H9 (cell line): Measurements from ENCODE around the gene ANKRD44. TPM values are rescaled to one million over a fixed set of nuclear protein-coding genes. Genes with fewer than 3 reads are reported as not detected.

Source experiments
- DNase-seq: peaks from one replicate; pipeline ENCODE4 v3.0.0-alpha.2; 2017
- H2AFZ ChIP-seq: one replicate; pipeline ENCODE4 v1.6.1; 2013; ENCODE audit warnings: mild to moderate bottlenecking, low read length, control low read depth, moderate library complexity
- H2AK5ac ChIP-seq: 2 replicates; pipeline ENCODE4 v1.6.1; 2013; ENCODE audit warnings: low read length, control low read depth, mixed read lengths; ENCODE audit not compliant: insufficient read length
- H2BK120ac ChIP-seq: one replicate; pipeline ENCODE4 v1.6.1; 2013; ENCODE audit warnings: low read depth, mild to moderate bottlenecking, low read length, control low read depth, inconsistent platforms; ENCODE audit not compliant: poor library complexity, severe bottlenecking
- H2BK12ac ChIP-seq: 2 replicates; pipeline ENCODE4 v1.6.1; 2013; ENCODE audit warnings: low read length, control low read depth, mixed read lengths, low read depth; ENCODE audit not compliant: insufficient read length
- H2BK15ac ChIP-seq: 2 replicates; pipeline ENCODE4 v1.6.1; 2013; ENCODE audit warnings: low read depth, low read length, control low read depth
- H2BK20ac ChIP-seq: one replicate; pipeline ENCODE4 v1.6.1; 2013; ENCODE audit warnings: low read depth, mild to moderate bottlenecking, low read length, control low read depth, inconsistent platforms; ENCODE audit not compliant: poor library complexity, severe bottlenecking
- H2BK5ac ChIP-seq: 2 replicates; pipeline ENCODE4 v1.6.1; 2013; ENCODE audit warnings: low read length, control low read depth, mixed read lengths; ENCODE audit not compliant: insufficient read length
- H3K14ac ChIP-seq: 2 replicates; pipeline ENCODE4 v1.6.1; 2013; ENCODE audit warnings: low read length, control low read depth; ENCODE audit not compliant: insufficient read depth
- H3K18ac ChIP-seq: 2 replicates; pipeline ENCODE4 v1.6.1; 2013; ENCODE audit warnings: low read depth, mild to moderate bottlenecking, mixed read lengths, low read length, control low read depth; ENCODE audit not compliant: insufficient read length
- H3K23ac ChIP-seq: 2 replicates; pipeline ENCODE4 v1.6.1; 2013; ENCODE audit warnings: low read length, control low read depth, mixed read lengths, low read depth; ENCODE audit not compliant: insufficient read length
- H3K23me2 ChIP-seq: 2 replicates; pipeline ENCODE4 v1.6.1; 2013; ENCODE audit warnings: low read depth, mild to moderate bottlenecking, mixed read lengths, low read length, control low read depth; ENCODE audit not compliant: insufficient read length, poor library complexity, severe bottlenecking
- H3K27ac ChIP-seq: 2 replicates; pipeline ENCODE4 v1.5.1; 2013; ENCODE audit warnings: low read length, control low read depth, mixed read lengths, low read depth; ENCODE audit not compliant: insufficient read length
- H3K27me3 ChIP-seq: 2 replicates; pipeline ENCODE4 v1.6.1; 2013; ENCODE audit warnings: low read length, control low read depth, inconsistent platforms; ENCODE audit not compliant: insufficient read depth
- H3K4ac ChIP-seq: 2 replicates; pipeline ENCODE4 v1.6.1; 2013; ENCODE audit warnings: low read depth, mild to moderate bottlenecking, control low read depth, inconsistent platforms, low read length, moderate library complexity
- H3K4me1 ChIP-seq: 2 replicates; pipeline ENCODE4 v1.6.1; 2013; ENCODE audit warnings: low read length, control low read depth, inconsistent platforms; ENCODE audit not compliant: insufficient read depth
- H3K4me2 ChIP-seq: 2 replicates; pipeline ENCODE4 v1.6.1; 2013; ENCODE audit warnings: low read length, control low read depth, mixed read lengths; ENCODE audit not compliant: insufficient read length, insufficient read depth
- H3K56ac ChIP-seq: 2 replicates; pipeline ENCODE4 v1.6.1; 2013; ENCODE audit warnings: low read depth, mild to moderate bottlenecking, mixed read lengths, low read length, control low read depth; ENCODE audit not compliant: insufficient read length
- H3K79me1 ChIP-seq: 2 replicates; pipeline ENCODE4 v1.6.1; 2013; ENCODE audit warnings: low read depth, mild to moderate bottlenecking, moderate library complexity, low read length, control low read depth, inconsistent platforms; ENCODE audit not compliant: insufficient read depth, poor library complexity, severe bottlenecking
- H3K79me2 ChIP-seq: 2 replicates; pipeline ENCODE4 v1.6.1; 2013; ENCODE audit warnings: low read length, control low read depth, inconsistent platforms; ENCODE audit not compliant: insufficient read depth
- H3K9ac ChIP-seq: 2 replicates; pipeline ENCODE4 v1.6.1; 2013; ENCODE audit warnings: low read length, control low read depth, mixed read lengths; ENCODE audit not compliant: insufficient read length; ENCODE audit errors: extremely low read depth
- H3K9me3 ChIP-seq: one replicate; pipeline ENCODE4 v1.6.1; 2013; ENCODE audit warnings: low read depth, low read length, inconsistent platforms; ENCODE audit not compliant: control insufficient read depth
- H3T11ph ChIP-seq: one replicate; pipeline ENCODE4 v1.6.1; 2013; ENCODE audit warnings: mild to moderate bottlenecking, low read length, control low read depth, inconsistent platforms
- H4K20me1 ChIP-seq: one replicate; pipeline ENCODE4 v1.6.1; 2013; ENCODE audit not compliant: control insufficient read depth, insufficient read length, insufficient read depth
- H4K5ac ChIP-seq: 2 replicates; pipeline ENCODE4 v1.6.1; 2013; ENCODE audit warnings: low read depth, mild to moderate bottlenecking, mixed read lengths, low read length, control low read depth; ENCODE audit not compliant: insufficient read length
- H4K8ac ChIP-seq: replicated peaks from 2 replicates; pipeline ENCODE4 v1.6.1; 2013; ENCODE audit warnings: low read length, control low read depth, mixed read lengths, low read depth; ENCODE audit not compliant: insufficient read length
- H4K91ac ChIP-seq: 2 replicates; pipeline ENCODE4 v1.6.1; 2013; ENCODE audit warnings: low read depth, mild to moderate bottlenecking, moderate library complexity, mixed read lengths, low read length, control low read depth; ENCODE audit not compliant: insufficient read length
- H3K27ac Mint-ChIP-seq, 3 experiments: 2 replicates in 2 of 3; 3 replicates in 1 of 3; pipeline ENCODE4 v1.8.0; 2020 to 2021; ENCODE audit warnings: mixed read lengths in 3 of 3, mild to moderate bottlenecking in 1 of 3, moderate library complexity in 1 of 3
- H3K27me3 Mint-ChIP-seq: 2 replicates; pipeline ENCODE4 v1.8.0; 2021; ENCODE audit warnings: low read depth, mild to moderate bottlenecking, moderate library complexity, mixed read lengths
- H3K36me3 Mint-ChIP-seq, 3 experiments: 2 replicates in 2 of 3; 3 replicates in 1 of 3; pipeline ENCODE4 v1.8.0; 2020 to 2021; ENCODE audit warnings: low read depth in 3 of 3, mixed read lengths in 3 of 3; ENCODE audit not compliant: insufficient read depth in 1 of 3
- H3K4me1 Mint-ChIP-seq, 2 experiments: 2 replicates each; pipeline ENCODE4 v1.8.0; 2020; ENCODE audit warnings: mixed read lengths in 2 of 2
- H3K4me3 Mint-ChIP-seq, 2 experiments: 2 replicates in 1 of 2; 3 replicates in 1 of 2; pipeline ENCODE4 v1.8.0; 2020 to 2021; ENCODE audit warnings: mild to moderate bottlenecking in 2 of 2, mixed read lengths in 2 of 2, moderate library complexity in 1 of 2
- H3K9me3 Mint-ChIP-seq, 2 experiments: 2 replicates in 1 of 2; 3 replicates in 1 of 2; pipeline ENCODE4 v1.8.0; 2020; ENCODE audit warnings: mild to moderate bottlenecking in 2 of 2, mixed read lengths in 2 of 2, moderate library complexity in 1 of 2
- WGBS: extraction: QIAGEN DNeasy Blood & Tissue Kit; methylation state at CpG from one replicate; pipeline ENCODE4 v1.1.7; 2013; ENCODE audit warnings: missing lambda C conversion rate, low lambda C conversion rate, mixed read lengths; ENCODE audit not compliant: insufficient read length; ENCODE audit errors: extremely low coverage; 5-methylcytosine and 5-hydroxymethylcytosine counted together
- total RNA-seq: library from RNA; stranded (reverse); gene quantifications from 2 replicates; pipeline ENCODE4 v1.2.1, GENCODE V29; 2021
- TF ChIP-seq, protein P1 (sequence below): fragments of 200-600 bp; sonication (generic); conservative IDR thresholded peaks from 3 replicates; pipeline ENCODE4 v1.8.0; 2021; ENCODE audit warnings: antibody characterized with exemption, mild to moderate bottlenecking

ANKRD44 gene
- total RNA-seq, 1 experiment from 2014 or later: 1.9 TPM

DNA sequence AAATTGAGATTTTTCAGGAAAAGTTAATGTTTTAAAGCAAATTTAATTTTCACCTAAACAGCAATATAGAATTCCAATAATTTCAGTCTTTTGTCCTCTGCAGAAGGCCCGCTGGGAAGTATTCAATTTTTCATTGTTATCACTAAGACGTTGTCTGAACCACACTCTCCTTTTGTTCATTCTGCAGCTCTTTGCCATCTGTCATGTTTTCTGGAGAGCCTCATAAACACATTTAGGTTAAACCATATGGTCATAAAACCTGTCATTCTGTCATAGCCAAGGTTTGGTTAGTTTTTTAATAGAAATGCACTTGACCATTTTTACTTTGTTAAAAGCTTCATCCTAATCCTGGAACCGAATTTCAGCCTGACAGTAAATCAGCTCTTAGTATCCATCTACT, 330.1 kb downstream of the ANKRD44 start:
- Mint-ChIP-seq H3K4me1 (peaks cover 4 to 8% of the 10 kb centered on the region in 2 experiments; a peak in 3 of 4 replicates), H3K9me3 (peaks cover 3 to 4% of the 10 kb centered on the region in 2 experiments; a peak in 3 of 5 replicates), H3K4me3 (no peak overlapping the region), H3K36me3 (peaks cover 0 to 2% (median 0%) of the 10 kb centered on the region in 3 experiments; a peak in 3 of 7 replicates), H3K27ac (no peak overlapping the region), H3K27me3 (no peaks in the 10 kb centered on the region)
- H3K9ac ChIP-seq: no peak overlapping the region
- no peaks in the 10 kb centered on the region; the same call in 1 of the 2 replicates for H3K4me1 ChIP-seq
- H3K18ac ChIP-seq: no peak overlapping the region
- H2BK5ac ChIP-seq: no peak overlapping the region
- no peaks in the 10 kb centered on the region for H3K9me3 ChIP-seq
- H2AFZ ChIP-seq: no peak overlapping the region
- no peak overlapping the region for H3T11ph ChIP-seq
- no peaks in the 10 kb centered on the region for H3K23me2 ChIP-seq
- H3K27ac ChIP-seq: no peak overlapping the region
- no peaks in the 10 kb centered on the region for H3K79me2 ChIP-seq
- no peak overlapping the region for H3K14ac ChIP-seq
- DNase-seq: no peak
- no peak overlapping the region for H2BK12ac ChIP-seq
- H3K27me3 ChIP-seq: no peaks in the 10 kb centered on the region
- no peak overlapping the region for H4K5ac ChIP-seq
- TF ChIP-seq, protein P1, sequence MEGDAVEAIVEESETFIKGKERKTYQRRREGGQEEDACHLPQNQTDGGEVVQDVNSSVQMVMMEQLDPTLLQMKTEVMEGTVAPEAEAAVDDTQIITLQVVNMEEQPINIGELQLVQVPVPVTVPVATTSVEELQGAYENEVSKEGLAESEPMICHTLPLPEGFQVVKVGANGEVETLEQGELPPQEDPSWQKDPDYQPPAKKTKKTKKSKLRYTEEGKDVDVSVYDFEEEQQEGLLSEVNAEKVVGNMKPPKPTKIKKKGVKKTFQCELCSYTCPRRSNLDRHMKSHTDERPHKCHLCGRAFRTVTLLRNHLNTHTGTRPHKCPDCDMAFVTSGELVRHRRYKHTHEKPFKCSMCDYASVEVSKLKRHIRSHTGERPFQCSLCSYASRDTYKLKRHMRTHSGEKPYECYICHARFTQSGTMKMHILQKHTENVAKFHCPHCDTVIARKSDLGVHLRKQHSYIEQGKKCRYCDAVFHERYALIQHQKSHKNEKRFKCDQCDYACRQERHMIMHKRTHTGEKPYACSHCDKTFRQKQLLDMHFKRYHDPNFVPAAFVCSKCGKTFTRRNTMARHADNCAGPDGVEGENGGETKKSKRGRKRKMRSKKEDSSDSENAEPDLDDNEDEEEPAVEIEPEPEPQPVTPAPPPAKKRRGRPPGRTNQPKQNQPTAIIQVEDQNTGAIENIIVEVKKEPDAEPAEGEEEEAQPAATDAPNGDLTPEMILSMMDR: no peak
- H3K23ac ChIP-seq: no peak overlapping the region
- no CpG with 5 or more reads among the region's 3 CpGs for WGBS
- H4K8ac ChIP-seq: no peak overlapping the region
- no peaks in the 10 kb centered on the region for H3K79me1 ChIP-seq
- H3K56ac ChIP-seq: no peak overlapping the region
- H3K4me2 ChIP-seq: no peak overlapping the region
- no peak overlapping the region for H2BK20ac ChIP-seq
- H4K91ac ChIP-seq: no peak overlapping the region
- no peak overlapping the region for H2BK120ac ChIP-seq
- no peak overlapping the region for H2AK5ac ChIP-seq
- H2BK15ac ChIP-seq: no peak overlapping the region
- H4K20me1 ChIP-seq: no peaks in the 10 kb centered on the region
- no peak overlapping the region for H3K4ac ChIP-seq
